H7 (cell line): ENCODE data around the gene WNK2. TPM values are rescaled to one million over a fixed set of nuclear protein-coding genes. Genes with fewer than 3 reads are reported as not detected.
A peak's percentile ranks its signal among the peaks of the same experiment; 100 is the strongest.

Source experiments
- DNase-seq: peaks from one replicate; pipeline ENCODE4 v3.0.0; 2012
- H3K27me3 ChIP-seq: 2 replicates; pipeline ENCODE4 v1.6.0; 2011; ENCODE audit warnings: mild to moderate bottlenecking, low read length; ENCODE audit not compliant: control insufficient read depth, insufficient read depth
- H3K36me3 ChIP-seq: replicated peaks from 2 replicates; pipeline ENCODE4 v1.5.1; 2011; ENCODE audit warnings: low read length; ENCODE audit not compliant: control insufficient read depth, insufficient read depth
- H3K4me3 ChIP-seq: 2 replicates; pipeline ENCODE4 v1.5.1; 2011; ENCODE audit warnings: low read depth, mild to moderate bottlenecking, control low read depth, low read length, moderate library complexity; ENCODE audit not compliant: insufficient read depth
- total RNA-seq: library from RNA; depleted of rRNA; stranded (reverse); fragments of >200 nt; shearing (Covaris generic); gene quantifications from 2 replicates; pipeline ENCODE4 v1.2.3, GENCODE V29; 2014

The WNK2 gene
- total RNA-seq, 1 experiment from 2014 or later, result 13.3 TPM

GRCh38 chr9:93223260-93224180 is 39.6 kb downstream of the WNK2 start:
- no peak for DNase-seq
- Histone ChIP-seq H3K36me3 (no peaks in the 10 kb centered on the region), H3K4me3 (no peak overlapping the region), H3K27me3 (no peaks in the 10 kb centered on the region)

GRCh38 chr9:93224591-93224990 is 40.7 kb downstream of the WNK2 start:
- no peaks in the 10 kb centered on the region for H3K36me3 ChIP-seq
- no peaks in the 10 kb centered on the region for H3K27me3 ChIP-seq
- DNase-seq, result peak; percentile 79
- no peak overlapping the region for H3K4me3 ChIP-seq

GRCh38 chr9:93225417-93225816 is 41.5 kb downstream of the WNK2 start:
- Histone ChIP-seq H3K27me3 (no peaks in the 10 kb centered on the region), H3K36me3 (no peaks in the 10 kb centered on the region; the same call in 1 of the 2 replicates), H3K4me3 (no peak overlapping the region)
- DNase-seq, result no peak

GRCh38 chr9:93225892-93226291 is 42.0 kb downstream of the WNK2 start:
- Histone ChIP-seq H3K4me3 (no peak overlapping the region), H3K27me3 (no peaks in the 10 kb centered on the region), H3K36me3 (no peaks in the 10 kb centered on the region; the same call in 1 of the 2 replicates)
- DNase-seq, result no peak

DNA sequence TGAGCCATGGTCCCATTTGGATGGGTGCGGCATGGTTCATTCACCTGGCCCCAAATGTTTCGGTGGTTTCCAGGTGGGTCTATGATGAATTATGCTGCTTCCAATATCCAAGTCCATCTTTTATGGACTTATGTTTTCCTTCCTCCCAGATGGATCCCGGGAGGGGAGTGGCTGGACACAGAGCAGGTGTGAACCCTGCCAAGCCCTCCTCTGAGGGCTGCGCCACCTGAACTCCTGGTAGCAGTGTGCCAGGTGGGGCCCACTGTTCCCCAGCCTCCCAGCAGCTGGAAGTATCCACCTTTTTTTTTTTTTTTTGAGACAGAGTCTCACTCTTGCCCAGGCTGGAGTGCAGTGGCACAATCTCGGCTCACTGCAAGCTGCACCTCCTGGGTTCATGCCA is 42.9 kb downstream of the WNK2 start:
- Histone ChIP-seq H3K27me3 (no peaks in the 10 kb centered on the region), H3K4me3 (no peak overlapping the region), H3K36me3 (no peaks in the 10 kb centered on the region; the same call in 1 of the 2 replicates)
- no peak for DNase-seq

DNA sequence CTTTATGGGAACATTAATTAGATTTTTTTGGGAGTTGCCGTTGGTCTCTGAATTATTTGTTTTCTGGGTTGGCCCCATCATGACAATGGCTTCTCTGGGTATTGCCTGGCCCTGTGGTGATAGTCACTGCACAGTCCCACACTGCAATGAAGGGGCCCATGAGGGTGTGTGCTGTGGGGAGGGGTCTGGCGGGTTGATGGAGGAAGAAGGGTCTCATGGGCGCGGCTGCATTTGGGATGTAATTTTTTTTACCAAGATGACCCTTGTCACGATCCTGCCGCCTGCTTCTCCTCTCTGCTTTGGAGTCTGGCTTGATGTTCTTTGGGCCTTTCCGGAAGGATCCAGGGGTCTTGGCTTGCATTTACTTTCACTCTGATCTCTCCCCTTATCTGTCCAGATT is 44.1 kb downstream of the WNK2 start:
- H3K27me3 ChIP-seq, result no peaks in the 10 kb centered on the region
- H3K4me3 ChIP-seq, result no peak overlapping the region
- DNase-seq, result no peak
- H3K36me3 ChIP-seq, result no peaks in the 10 kb centered on the region; the same call in 1 of the 2 replicates

DNA sequence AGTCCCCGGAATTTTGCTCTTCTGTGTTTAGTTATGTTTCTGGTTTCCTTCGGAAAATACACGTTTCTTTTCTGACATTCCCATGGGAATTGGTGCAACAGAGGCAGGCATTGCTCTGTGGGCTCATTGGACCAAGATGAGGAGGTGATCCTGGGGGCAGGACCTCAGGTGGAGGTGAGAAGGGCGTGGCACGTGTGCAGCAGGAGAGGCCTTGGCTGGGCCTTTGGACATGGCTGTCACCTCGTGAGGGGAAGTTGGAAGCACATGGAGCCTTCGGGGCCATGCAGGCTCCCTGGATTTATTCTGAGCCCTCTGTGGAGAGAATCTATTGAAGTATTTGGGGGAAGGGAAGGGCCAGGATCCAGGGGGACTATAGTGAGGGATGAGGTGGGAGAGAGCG is 44.5 kb downstream of the WNK2 start:
- H3K27me3 ChIP-seq, result no peaks in the 10 kb centered on the region
- H3K4me3 ChIP-seq, result no peak overlapping the region
- no peaks in the 10 kb centered on the region; the same call in 1 of the 2 replicates for H3K36me3 ChIP-seq
- no peak for DNase-seq

DNA sequence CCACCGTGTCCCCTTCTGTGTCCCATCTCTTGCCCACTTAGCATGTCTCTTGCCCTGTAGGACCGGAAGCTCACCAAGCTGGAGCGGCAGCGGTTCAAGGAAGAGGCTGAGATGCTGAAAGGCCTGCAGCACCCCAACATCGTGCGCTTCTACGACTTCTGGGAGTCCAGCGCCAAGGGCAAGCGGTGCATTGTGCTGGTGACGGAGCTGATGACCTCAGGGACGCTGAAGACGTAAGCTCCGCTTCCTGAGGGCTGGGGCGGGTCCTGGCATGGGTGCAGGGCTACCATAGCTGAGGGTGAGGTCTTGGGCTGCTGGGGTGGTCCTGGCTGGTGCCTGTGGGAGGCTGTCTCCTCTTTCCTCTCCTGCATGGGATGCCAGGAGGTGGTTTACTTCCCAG is 45.7 kb downstream of the WNK2 start:
- no peak overlapping the region for H3K4me3 ChIP-seq
- H3K36me3 ChIP-seq, result no peaks in the 10 kb centered on the region; the same call in 1 of the 2 replicates
- no peak for DNase-seq
- no peaks in the 10 kb centered on the region for H3K27me3 ChIP-seq

- H3K4me3 ChIP-seq, result no peak overlapping the region
- DNase-seq, result no peak
- H3K36me3 ChIP-seq, result no peaks in the 10 kb centered on the region; the same call in 1 of the 2 replicates
- no peaks in the 10 kb centered on the region for H3K27me3 ChIP-seq
Measured at GRCh38 chr9:93230185-93230584, 46.2 kb downstream of the WNK2 start.

GRCh38 chr9:93230601-93231000 is 46.7 kb downstream of the WNK2 start:
- H3K27me3 ChIP-seq, result no peaks in the 10 kb centered on the region
- no peaks in the 10 kb centered on the region; the same call in none of the 2 replicates for H3K36me3 ChIP-seq
- no peak overlapping the region for H3K4me3 ChIP-seq
- DNase-seq, result no peak

GRCh38 chr9:93231121-93231694 is 47.3 kb downstream of the WNK2 start:
- no peak for DNase-seq
- H3K27me3 ChIP-seq, result no peaks in the 10 kb centered on the region

DNA sequence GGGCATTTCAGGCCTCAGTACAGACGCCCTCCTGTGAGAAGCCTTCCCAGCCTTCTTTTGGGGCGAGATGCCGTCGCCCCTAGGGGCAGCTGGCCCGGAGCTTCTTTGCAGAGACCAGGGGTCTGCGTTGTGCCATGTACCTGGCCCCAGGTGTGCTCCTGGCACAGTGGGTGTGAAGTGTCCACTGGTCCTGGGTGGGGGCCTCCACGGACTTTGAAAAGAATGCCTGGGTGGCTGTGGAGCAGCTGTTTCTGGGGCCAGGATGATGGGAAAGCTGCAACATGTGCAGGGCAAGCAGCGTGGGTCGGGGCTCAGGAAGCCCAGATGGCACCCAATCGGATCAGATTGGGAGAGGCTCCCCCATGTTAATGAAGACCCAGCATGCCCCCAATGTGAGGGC is 47.8 kb downstream of the WNK2 start:
- Histone ChIP-seq H3K36me3 (no peaks in the 10 kb centered on the region; the same call in none of the 2 replicates), H3K27me3 (no peaks in the 10 kb centered on the region), H3K4me3 (no peak overlapping the region)
- no peak for DNase-seq

More at GRCh38 chr9:93231121-93231694, 47.3 kb downstream of the WNK2 start:
- Histone ChIP-seq H3K4me3 (no peak overlapping the region), H3K36me3 (no peaks in the 10 kb centered on the region; the same call in none of the 2 replicates)

- Histone ChIP-seq H3K27me3 (no peaks in the 10 kb centered on the region), H3K36me3 (no peaks in the 10 kb centered on the region; the same call in none of the 2 replicates), H3K4me3 (no peak overlapping the region)
- DNase-seq, result no peak
Measured at GRCh38 chr9:93232388-93232960, 48.5 kb downstream of the WNK2 start.

DNA sequence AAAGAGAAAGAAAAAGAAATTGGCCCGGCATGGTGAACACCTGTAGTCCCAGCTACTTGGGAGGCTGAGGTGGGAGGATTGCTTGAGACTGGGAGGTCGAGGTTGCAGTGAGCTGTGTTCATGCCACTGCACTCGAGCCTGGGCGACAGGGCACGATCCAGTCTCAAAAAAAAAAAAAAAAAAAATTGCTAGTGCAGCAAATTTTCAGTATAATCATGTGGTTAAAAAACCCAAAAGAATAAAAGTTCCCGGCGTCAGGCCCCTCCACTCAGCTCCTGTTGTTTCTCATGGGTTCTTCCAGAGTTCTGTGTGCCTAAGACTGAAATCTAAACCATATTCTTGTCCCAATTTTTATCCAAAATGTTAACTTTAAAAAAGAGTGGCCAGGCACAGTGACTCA is 49.1 kb downstream of the WNK2 start:
- DNase-seq, result no peak
- H3K36me3 ChIP-seq, result no peaks in the 10 kb centered on the region; the same call in none of the 2 replicates
- H3K4me3 ChIP-seq, result no peak overlapping the region
- no peaks in the 10 kb centered on the region for H3K27me3 ChIP-seq

- DNase-seq, result no peak
- Histone ChIP-seq H3K4me3 (no peak overlapping the region), H3K36me3 (peaks cover 1% of the 10 kb centered on the region), H3K27me3 (no peaks in the 10 kb centered on the region)
Measured at GRCh38 chr9:93234600-93234999, 50.7 kb downstream of the WNK2 start.
